Measurements from ENCODE around the gene MLLT1.

DNA sequence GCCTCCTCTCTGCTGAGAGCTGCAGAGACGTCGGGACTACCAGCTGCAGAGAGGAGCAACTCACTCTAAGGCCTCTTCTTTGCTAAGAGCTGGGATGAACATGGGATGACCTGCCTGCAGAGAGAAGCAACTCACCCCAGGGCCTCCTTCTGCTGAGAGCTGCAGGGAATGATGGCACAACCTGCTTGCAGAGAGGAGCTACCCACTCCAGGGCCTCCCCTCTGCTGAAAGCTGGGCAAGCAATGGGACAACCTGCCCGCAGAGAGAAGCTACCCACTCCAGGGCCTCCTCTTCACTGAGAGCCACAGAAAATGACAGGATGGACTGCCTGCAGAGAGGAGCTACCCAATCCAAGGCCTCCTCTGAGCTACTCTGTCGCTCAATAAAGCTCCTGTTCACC, 6.9 kb upstream of the MLLT1 start:
- no peak for TF ChIP-seq POLR2A (IDR thresholded peaks at IDR 0.05; ENCODE audit: extremely low read depth, insufficient read length)
- TF ChIP-seq, protein P1, sequence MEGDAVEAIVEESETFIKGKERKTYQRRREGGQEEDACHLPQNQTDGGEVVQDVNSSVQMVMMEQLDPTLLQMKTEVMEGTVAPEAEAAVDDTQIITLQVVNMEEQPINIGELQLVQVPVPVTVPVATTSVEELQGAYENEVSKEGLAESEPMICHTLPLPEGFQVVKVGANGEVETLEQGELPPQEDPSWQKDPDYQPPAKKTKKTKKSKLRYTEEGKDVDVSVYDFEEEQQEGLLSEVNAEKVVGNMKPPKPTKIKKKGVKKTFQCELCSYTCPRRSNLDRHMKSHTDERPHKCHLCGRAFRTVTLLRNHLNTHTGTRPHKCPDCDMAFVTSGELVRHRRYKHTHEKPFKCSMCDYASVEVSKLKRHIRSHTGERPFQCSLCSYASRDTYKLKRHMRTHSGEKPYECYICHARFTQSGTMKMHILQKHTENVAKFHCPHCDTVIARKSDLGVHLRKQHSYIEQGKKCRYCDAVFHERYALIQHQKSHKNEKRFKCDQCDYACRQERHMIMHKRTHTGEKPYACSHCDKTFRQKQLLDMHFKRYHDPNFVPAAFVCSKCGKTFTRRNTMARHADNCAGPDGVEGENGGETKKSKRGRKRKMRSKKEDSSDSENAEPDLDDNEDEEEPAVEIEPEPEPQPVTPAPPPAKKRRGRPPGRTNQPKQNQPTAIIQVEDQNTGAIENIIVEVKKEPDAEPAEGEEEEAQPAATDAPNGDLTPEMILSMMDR (IDR thresholded peaks at IDR 0.05; ENCODE audit: low read depth, low read length) = no peak
- TF ChIP-seq MYC (IDR thresholded peaks at IDR 0.05; ENCODE audit: low read depth, low read length) = no peak
